ENCODE data around the gene NDUFS4. TPM values are rescaled to one million over a fixed set of nuclear protein-coding genes. Genes with fewer than 3 reads are reported as not detected.
A peak's percentile ranks its signal among the peaks of the same experiment; 100 is the strongest.

Gene NDUFS4
- total and polyA plus RNA-seq, 2 donors (not counting 1 experiment from before 2014, with no cell fraction given) = 147 to 194 TPM

GRCh38 chr5:53677632-53678031 is 117.2 kb downstream of the NDUFS4 start:
- no peaks in the 10 kb centered on the region for H3K27me3 ChIP-seq (ENCODE audit: control insufficient read depth, insufficient read depth, low read length)
- no peaks in the 10 kb centered on the region for H4K20me1 ChIP-seq (ENCODE audit: control insufficient read depth, extremely low read depth, insufficient read depth, low read length)
- H3K27ac ChIP-seq (ENCODE audit: insufficient read depth, low read length) = no peak overlapping the region
- DNase-seq (ENCODE audit: low read depth in 2 of 2) = no peak
- H3K36me3 ChIP-seq (ENCODE audit: control insufficient read depth, insufficient read depth, low read length) = no peaks in the 10 kb centered on the region
- H3K4me1 ChIP-seq (ENCODE audit: control insufficient read depth, extremely low read depth, insufficient read depth, low read length) = no peaks in the 10 kb centered on the region
- H3K4me2 ChIP-seq (ENCODE audit: extremely low read depth, insufficient read depth, low read length) = no peak overlapping the region
- H3K9me3 ChIP-seq (ENCODE audit: control insufficient read depth, insufficient read depth, low read depth, low read length) = no peaks in the 10 kb centered on the region
- no peak overlapping the region for H3K4me3 ChIP-seq (replicated peaks in 1 of 4; ENCODE audit: control extremely low read depth in 1 of 4, insufficient read depth in 1 of 4, low read depth in 3 of 4, low read length in 4 of 4)
- no peaks in the 10 kb centered on the region for H3K79me2 ChIP-seq (ENCODE audit: control insufficient read depth, insufficient read depth, low read length)
- no peak overlapping the region for H2AFZ ChIP-seq (ENCODE audit: low read length)
- TF ChIP-seq EZH2 (IDR thresholded peaks at IDR 0.05; ENCODE audit: low read length, missing control alignments) = no peak
- no peak for TF ChIP-seq CTCF (conservative IDR thresholded peaks at IDR 0.05 in 1 of 2, IDR thresholded peaks at IDR 0.05 in 1 of 2; ENCODE audit: low read depth in 1 of 2, low read length in 2 of 2)
- no peak overlapping the region for H3K9ac ChIP-seq (ENCODE audit: insufficient read depth, low read length)

DNA sequence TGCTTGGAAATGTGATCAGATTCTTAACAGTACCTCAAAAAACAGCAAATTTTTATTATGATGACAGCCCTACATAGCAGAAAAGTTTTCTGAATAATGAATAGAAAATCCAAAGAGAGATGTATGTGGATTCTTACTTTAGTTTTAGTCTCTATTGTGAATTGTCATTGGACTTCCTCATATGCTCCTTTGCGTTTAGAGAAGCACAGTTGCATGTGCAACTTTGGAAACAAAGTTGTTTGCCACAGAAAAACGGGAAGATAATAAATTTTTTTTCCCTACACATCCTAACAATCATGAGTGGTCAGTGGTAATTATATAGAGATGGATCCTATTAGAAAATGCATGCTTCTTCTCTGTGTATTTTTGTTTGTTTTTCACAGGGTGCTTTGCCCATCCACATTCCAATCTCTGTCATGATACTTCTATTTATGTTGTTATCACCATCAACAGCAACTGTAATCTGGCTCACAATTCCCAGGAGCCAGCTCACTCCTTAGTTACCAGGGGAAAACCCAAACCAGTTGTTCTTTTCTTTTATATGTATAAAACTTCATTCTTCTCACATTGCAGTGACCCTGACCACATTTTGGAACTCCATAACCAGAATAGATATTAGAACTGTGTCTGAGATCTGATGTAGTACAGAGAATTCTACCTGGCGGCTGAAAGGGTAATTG is 118.7 kb downstream of the NDUFS4 start:
- no peaks in the 10 kb centered on the region for H3K79me2 ChIP-seq (ENCODE audit: control insufficient read depth, insufficient read depth, low read length)
- H3K4me3 ChIP-seq (replicated peaks in 1 of 4; ENCODE audit: control extremely low read depth in 1 of 4, insufficient read depth in 1 of 4, low read depth in 3 of 4, low read length in 4 of 4) = no peak overlapping the region
- H3K4me1 ChIP-seq (ENCODE audit: control insufficient read depth, extremely low read depth, insufficient read depth, low read length) = no peaks in the 10 kb centered on the region
- H4K20me1 ChIP-seq (ENCODE audit: control insufficient read depth, extremely low read depth, insufficient read depth, low read length) = no peaks in the 10 kb centered on the region
- TF ChIP-seq EZH2 (IDR thresholded peaks at IDR 0.05; ENCODE audit: low read length, missing control alignments) = no peak
- no peak for TF ChIP-seq CTCF (conservative IDR thresholded peaks at IDR 0.05 in 1 of 2, IDR thresholded peaks at IDR 0.05 in 1 of 2; ENCODE audit: low read depth in 1 of 2, low read length in 2 of 2)
- peak in 1 of 2 donors; percentile 26 for DNase-seq (ENCODE audit: low read depth in 2 of 2)
- no peaks in the 10 kb centered on the region for H3K27me3 ChIP-seq (ENCODE audit: control insufficient read depth, insufficient read depth, low read length)
- no peak overlapping the region for H3K27ac ChIP-seq (ENCODE audit: insufficient read depth, low read length)
- H3K9ac ChIP-seq (ENCODE audit: insufficient read depth, low read length) = no peak overlapping the region
- no peak overlapping the region for H2AFZ ChIP-seq (ENCODE audit: low read length)
- no peak overlapping the region for H3K4me2 ChIP-seq (ENCODE audit: extremely low read depth, insufficient read depth, low read length)
- H3K36me3 ChIP-seq (ENCODE audit: control insufficient read depth, insufficient read depth, low read length) = no peaks in the 10 kb centered on the region
- no peaks in the 10 kb centered on the region for H3K9me3 ChIP-seq (ENCODE audit: control insufficient read depth, insufficient read depth, low read depth, low read length)

DNA sequence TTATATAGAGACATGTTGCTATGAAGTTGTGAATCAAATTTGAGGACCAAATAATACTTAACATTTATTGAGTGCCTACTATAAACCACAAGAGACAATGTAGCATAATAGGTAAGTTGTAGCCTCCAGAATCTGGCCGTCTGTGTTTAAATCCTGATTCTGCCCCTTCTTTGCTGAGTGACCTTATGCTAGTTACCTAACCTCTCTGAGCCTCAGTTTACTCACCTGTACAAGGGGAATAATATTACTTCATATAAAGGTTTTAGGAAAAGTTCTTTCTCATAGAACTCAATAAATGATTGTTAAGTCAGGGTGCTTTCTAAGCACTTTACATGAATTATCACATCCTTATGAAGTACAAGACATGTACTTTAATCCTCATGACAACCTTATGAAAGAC is 120.6 kb downstream of the NDUFS4 start:
- Histone ChIP-seq H3K27ac (ENCODE audit: insufficient read depth, low read length) (no peak overlapping the region), H3K4me1 (ENCODE audit: control insufficient read depth, extremely low read depth, insufficient read depth, low read length) (no peaks in the 10 kb centered on the region), H3K36me3 (ENCODE audit: control insufficient read depth, insufficient read depth, low read length) (no peaks in the 10 kb centered on the region), H3K9me3 (ENCODE audit: control insufficient read depth, insufficient read depth, low read depth, low read length) (no peaks in the 10 kb centered on the region), H3K4me2 (ENCODE audit: extremely low read depth, insufficient read depth, low read length) (no peak overlapping the region), H3K27me3 (ENCODE audit: control insufficient read depth, insufficient read depth, low read length) (no peaks in the 10 kb centered on the region), H3K79me2 (ENCODE audit: control insufficient read depth, insufficient read depth, low read length) (no peaks in the 10 kb centered on the region), H3K4me3 (replicated peaks in 1 of 4; ENCODE audit: control extremely low read depth in 1 of 4, insufficient read depth in 1 of 4, low read depth in 3 of 4, low read length in 4 of 4) (no peak overlapping the region), H4K20me1 (ENCODE audit: control insufficient read depth, extremely low read depth, insufficient read depth, low read length) (no peaks in the 10 kb centered on the region), H3K9ac (ENCODE audit: insufficient read depth, low read length) (no peak overlapping the region), H2AFZ (ENCODE audit: low read length) (no peak overlapping the region)
- no peak for TF ChIP-seq EZH2 (IDR thresholded peaks at IDR 0.05; ENCODE audit: low read length, missing control alignments)
- TF ChIP-seq CTCF (conservative IDR thresholded peaks at IDR 0.05 in 1 of 2, IDR thresholded peaks at IDR 0.05 in 1 of 2; ENCODE audit: low read depth in 1 of 2, low read length in 2 of 2) = no peak
- DNase-seq (ENCODE audit: low read depth in 2 of 2) = no peak

Data from fibroblast of lung (primary cell).